Heart left ventricle (tissue), 13 donors: ENCODE results near the gene SFMBT2.

Source experiments
- CTCF ChIP-seq, 12 donors: fragments of 200-600 bp; sonication (generic) in 4 of 12; IDR thresholded peaks; one replicate each; pipeline versions ENCODE4 v1.5.0 to v1.8.0; 2018 to 2022; ENCODE audit warnings: antibody characterized with exemption in 12 of 12, mild to moderate bottlenecking in 5 of 12
- POLR2A ChIP-seq, 2 donors: fragments of 450-650 bp; IDR thresholded peaks; one replicate each; pipeline ENCODE4 v1.6.1; 2017; ENCODE audit warnings: antibody characterized with exemption in 2 of 2, mild to moderate bottlenecking in 2 of 2, moderate library complexity in 2 of 2
- donor health status: ischemic (EF 13 %, LVEDD 7.1; RV severe dilation, severe dysfunction).
- donor health status: DM: no; HTN: yes; CAD: no.
- donor health status: DM: no; HTN: no; CAD: no.
- donor health status: ischemic (EF 25% LVEDD 6.9; RV normal size, moderate dysfunction).
- donor health status: ischemic (EF 25% LVEDD 5.7; RV mildly dilated, moderate dysfunction).
- donor health status: ischemic (EF 35%, LVEDD 5.7; RV mildly dilated, moderate dysfunction).
- donor health status: nonischemic (EF 11% LVEDD 7.7; RV severe dilation, severe dysfunction).
- donor health status: DM: yes; HTN: yes; CAD: no.
- donor health status: PGD.
- donor health status: ischemic (EF 29% LVEDD 5.4; RV normal size, mild dysfunction).
- donor health status: nonischemic (EF 23%, LVEDD 6.1; RV moderate dilation, normal function).

- TF ChIP-seq POLR2A (IDR thresholded peaks at IDR 0.05), result no peak
- TF ChIP-seq CTCF (IDR thresholded peaks at IDR 0.05), result no peak
Observed at GRCh38 chr10:7409045-7409731, 1.6 kb downstream of the SFMBT2 start.
